ENCODE data around the gene ANKH.

Gene ANKH

DNA sequence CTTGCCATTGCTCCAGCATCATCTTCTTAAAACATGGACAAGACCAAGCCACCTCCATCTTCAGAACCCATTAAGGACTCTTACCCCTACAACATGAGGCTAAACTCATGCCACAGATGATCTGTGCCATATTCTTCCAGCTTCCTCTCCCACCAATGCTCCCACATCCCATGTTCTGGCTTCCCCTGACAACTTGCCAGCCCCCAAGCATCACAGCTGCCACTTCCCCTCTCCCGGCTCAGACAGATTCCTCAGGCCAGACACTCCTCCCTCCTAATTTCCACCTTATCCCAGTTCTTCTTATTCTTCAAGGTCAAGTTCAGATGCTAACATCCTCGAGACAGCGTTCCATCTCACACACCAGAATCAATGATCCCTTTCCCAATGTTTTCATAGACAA is 57.8 kb downstream of the ANKH start:
- no peak overlapping the region for H3K4me3 ChIP-seq (ENCODE audit: control insufficient read depth, low read depth, low read length)
- DNase-seq (ENCODE audit: low read depth) = no peak
- TF ChIP-seq, protein P1, sequence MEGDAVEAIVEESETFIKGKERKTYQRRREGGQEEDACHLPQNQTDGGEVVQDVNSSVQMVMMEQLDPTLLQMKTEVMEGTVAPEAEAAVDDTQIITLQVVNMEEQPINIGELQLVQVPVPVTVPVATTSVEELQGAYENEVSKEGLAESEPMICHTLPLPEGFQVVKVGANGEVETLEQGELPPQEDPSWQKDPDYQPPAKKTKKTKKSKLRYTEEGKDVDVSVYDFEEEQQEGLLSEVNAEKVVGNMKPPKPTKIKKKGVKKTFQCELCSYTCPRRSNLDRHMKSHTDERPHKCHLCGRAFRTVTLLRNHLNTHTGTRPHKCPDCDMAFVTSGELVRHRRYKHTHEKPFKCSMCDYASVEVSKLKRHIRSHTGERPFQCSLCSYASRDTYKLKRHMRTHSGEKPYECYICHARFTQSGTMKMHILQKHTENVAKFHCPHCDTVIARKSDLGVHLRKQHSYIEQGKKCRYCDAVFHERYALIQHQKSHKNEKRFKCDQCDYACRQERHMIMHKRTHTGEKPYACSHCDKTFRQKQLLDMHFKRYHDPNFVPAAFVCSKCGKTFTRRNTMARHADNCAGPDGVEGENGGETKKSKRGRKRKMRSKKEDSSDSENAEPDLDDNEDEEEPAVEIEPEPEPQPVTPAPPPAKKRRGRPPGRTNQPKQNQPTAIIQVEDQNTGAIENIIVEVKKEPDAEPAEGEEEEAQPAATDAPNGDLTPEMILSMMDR (IDR thresholded peaks at IDR 0.05; ENCODE audit: control insufficient read depth, insufficient read depth, low read depth, low read length, missing control alignments) = no peak

GRCh38 chr5:14812166-14812565 is 59.4 kb downstream of the ANKH start:
- DNase-seq (ENCODE audit: low read depth) = no peak
- TF ChIP-seq, protein P1 (IDR thresholded peaks at IDR 0.05; ENCODE audit: control insufficient read depth, insufficient read depth, low read depth, low read length, missing control alignments) = no peak
- H3K4me3 ChIP-seq (ENCODE audit: control insufficient read depth, low read depth, low read length) = no peak overlapping the region

DNA sequence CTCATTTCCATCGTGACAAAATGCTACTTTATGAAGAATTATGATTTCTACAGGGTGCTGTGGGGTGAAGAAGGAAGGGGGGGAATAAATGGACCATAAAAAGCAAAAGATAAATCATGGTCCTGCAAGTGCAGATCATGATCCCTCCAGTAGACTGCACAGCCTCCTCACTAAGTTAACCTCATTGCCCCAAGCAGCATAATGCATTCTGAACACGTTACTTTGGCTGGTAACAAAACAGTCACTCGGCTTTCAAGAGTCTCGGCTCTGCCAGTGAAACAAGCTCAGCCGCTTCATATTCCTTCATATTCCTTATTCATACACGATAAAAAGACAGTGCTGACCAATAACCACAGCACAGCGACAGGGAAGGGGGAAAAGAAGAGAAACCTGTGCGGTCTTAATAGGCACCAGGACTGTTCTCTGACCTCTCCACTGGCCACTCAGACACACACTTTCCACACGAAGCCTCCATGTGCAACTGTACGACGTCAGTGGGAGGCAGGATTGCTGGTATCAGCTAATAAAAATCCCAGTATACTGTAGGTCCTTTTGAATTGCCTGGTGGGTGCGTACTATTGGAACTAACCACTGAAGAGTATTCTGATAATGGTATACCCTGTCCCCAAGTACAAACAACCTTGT is 60.5 kb downstream of the ANKH start:
- TF ChIP-seq, protein P1 (IDR thresholded peaks at IDR 0.05; ENCODE audit: control insufficient read depth, insufficient read depth, low read depth, low read length, missing control alignments) = no peak
- DNase-seq (ENCODE audit: low read depth) = no peak
- H3K4me3 ChIP-seq (ENCODE audit: control insufficient read depth, low read depth, low read length) = no peak overlapping the region

DNA sequence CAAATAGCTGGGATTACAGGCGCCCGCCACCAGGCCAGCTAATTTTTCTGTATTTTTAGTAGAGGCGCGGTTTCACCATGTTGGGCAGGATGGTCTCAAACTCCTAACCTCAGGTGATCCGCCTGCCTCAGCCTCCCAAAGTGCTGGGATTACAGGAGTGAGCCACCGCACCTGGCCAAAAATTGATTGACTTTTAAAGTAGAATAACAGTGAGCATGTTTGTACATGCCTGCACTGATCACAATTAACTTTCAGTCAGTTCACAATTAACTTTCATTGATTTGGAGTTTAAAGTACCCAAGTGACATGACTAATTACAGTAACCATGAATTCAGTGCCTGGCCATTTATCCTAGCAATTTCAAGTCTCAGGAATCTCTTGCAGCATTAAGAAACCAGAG is 61.3 kb downstream of the ANKH start:
- TF ChIP-seq, protein P1 (IDR thresholded peaks at IDR 0.05; ENCODE audit: control insufficient read depth, insufficient read depth, low read depth, low read length, missing control alignments) = no peak
- H3K4me3 ChIP-seq (ENCODE audit: control insufficient read depth, low read depth, low read length) = no peak overlapping the region
- DNase-seq (ENCODE audit: low read depth) = no peak

GRCh38 chr5:14809369-14810155 is 62.0 kb downstream of the ANKH start:
- no peak overlapping the region for H3K4me3 ChIP-seq (ENCODE audit: control insufficient read depth, low read depth, low read length)
- DNase-seq (ENCODE audit: low read depth) = peak; percentile 78

GRCh38 chr5:14807471-14807870 is 64.1 kb downstream of the ANKH start:
- TF ChIP-seq, protein P1 (IDR thresholded peaks at IDR 0.05; ENCODE audit: control insufficient read depth, insufficient read depth, low read depth, low read length, missing control alignments) = no peak
- H3K4me3 ChIP-seq (ENCODE audit: control insufficient read depth, low read depth, low read length) = no peak overlapping the region
- no peak for DNase-seq (ENCODE audit: low read depth)

More at GRCh38 chr5:14809369-14810155, 62.0 kb downstream of the ANKH start:
- TF ChIP-seq, protein P1 (IDR thresholded peaks at IDR 0.05; ENCODE audit: control insufficient read depth, insufficient read depth, low read depth, low read length, missing control alignments) = no peak
